ENCODE results near the gene OR2G2. TPM values are rescaled to one million over a fixed set of nuclear protein-coding genes. Genes with fewer than 3 reads are reported as not detected.

The OR2G2 gene
- polyA plus RNA-seq, 1 of the 3 experiments (the other 2 are of a cell fraction), result not detected

GRCh38 chr1:247576514-247576913, 11.6 kb upstream of the OR2G2 start:
- peak; percentile 10 for DNase-seq
- Histone ChIP-seq H3K4me1 (ENCODE audit: control insufficient read depth in 1 of 2, insufficient read depth in 2 of 2, low read depth in 1 of 2, low read length in 1 of 2) (no peaks in the 10 kb centered on the region), H3K4me3 (ENCODE audit: low read depth in 2 of 2, low read length in 1 of 2) (no peak overlapping the region; a peak in 1 of 4 replicates), H3K9me3 (no peaks in the 10 kb centered on the region), H3K27me3 (ENCODE audit: insufficient read depth) (no peaks in the 10 kb centered on the region), H3K4me2 (no peak overlapping the region), H3F3A (replicated peaks; ENCODE audit: insufficient read depth) (no peaks in the 10 kb centered on the region), H3K36me3 (replicated peaks in 1 of 2; ENCODE audit: control insufficient read depth in 1 of 2, insufficient read depth in 2 of 2, low read length in 1 of 2) (no peaks in the 10 kb centered on the region), H4K20me1 (ENCODE audit: insufficient read depth) (no peaks in the 10 kb centered on the region), H2AFZ (ENCODE audit: low read depth) (no peak overlapping the region), H3K79me2 (ENCODE audit: insufficient read depth) (no peaks in the 10 kb centered on the region), H3K9ac (no peak overlapping the region), H3K9me2 (no peaks in the 10 kb centered on the region), H3K27ac (ENCODE audit: low read depth in 2 of 2, low read length in 1 of 2) (no peak overlapping the region)
- TF ChIP-seq TEAD4 (IDR thresholded peaks at IDR 0.05; ENCODE audit: borderline replicate concordance, insufficient read depth) (no peak), RAD21 (IDR thresholded peaks at IDR 0.05; ENCODE audit: low read length) (peak; percentile 52), SMC3 (IDR thresholded peaks at IDR 0.05; ENCODE audit: low read depth, low read length) (peak; percentile 32; the same call in 1 of the 2 replicates), CTCF (IDR thresholded peaks at IDR 0.05) (peak; percentile 73), REST (IDR thresholded peaks at IDR 0.05; ENCODE audit: low read depth, low read length) (no peak)
- WGBS (ENCODE audit: low lambda C conversion rate), result under 1% methylated on average over 3 of the region's 3 CpGs
- ChIA-PET CTCF (interaction anchor here (0.7 to 1.4 kb wide), 3 partner anchors 183 to 187 kb away, joined by 4 read pairs; no protein-coding TSS in a partner anchor), POLR2A (no interaction called here)

- H3F3A ChIP-seq (replicated peaks; ENCODE audit: insufficient read depth), result no peaks in the 10 kb centered on the region
- WGBS (ENCODE audit: low lambda C conversion rate), result 5% methylated on average over 3 of the region's 5 CpGs
- H2AFZ ChIP-seq (ENCODE audit: low read depth), result no peak overlapping the region
- H3K9ac ChIP-seq, result no peak overlapping the region
- no peak for DNase-seq
- H3K9me3 ChIP-seq, result no peaks in the 10 kb centered on the region
- ChIA-PET CTCF (interaction anchor here (1.6 kb wide), 2 partner anchors 12 to 189 kb away, joined by 3 to 4 read pairs; no protein-coding TSS in a partner anchor), POLR2A (no interaction called here)
- H3K79me2 ChIP-seq (ENCODE audit: insufficient read depth), result no peaks in the 10 kb centered on the region
- no peaks in the 10 kb centered on the region; the same call in 1 of the 2 replicates for H3K27me3 ChIP-seq (ENCODE audit: insufficient read depth)
- no peak overlapping the region for H3K4me2 ChIP-seq
- no peak for TF ChIP-seq FOSL2 (IDR thresholded peaks at IDR 0.05; ENCODE audit: borderline replicate concordance, low read depth)
- TF ChIP-seq NFIC (IDR thresholded peaks at IDR 0.05; ENCODE audit: borderline replicate concordance), result no peak
- no peak for TF ChIP-seq NRF1 (IDR thresholded peaks at IDR 0.05; ENCODE audit: low read depth, low read length)
- no peak for TF ChIP-seq TAF1 (IDR thresholded peaks at IDR 0.05; ENCODE audit: borderline replicate concordance, low read depth, low read length)
- TF ChIP-seq ZBTB33 (IDR thresholded peaks at IDR 0.05; ENCODE audit: borderline replicate concordance, low read depth), result no peak
- no peak for TF ChIP-seq ELF1 (IDR thresholded peaks at IDR 0.05)
- no peak for TF ChIP-seq TEAD4 (IDR thresholded peaks at IDR 0.05; ENCODE audit: borderline replicate concordance, insufficient read depth)
- no peaks in the 10 kb centered on the region for H3K4me1 ChIP-seq (ENCODE audit: control insufficient read depth in 1 of 2, insufficient read depth in 2 of 2, low read depth in 1 of 2, low read length in 1 of 2)
- H3K4me3 ChIP-seq (ENCODE audit: low read depth in 2 of 2, low read length in 1 of 2), result no peak overlapping the region
- no peak overlapping the region for H3K27ac ChIP-seq (ENCODE audit: low read depth in 2 of 2, low read length in 1 of 2)
- no peaks in the 10 kb centered on the region for H3K9me2 ChIP-seq
- H3K36me3 ChIP-seq (replicated peaks in 1 of 2; ENCODE audit: control insufficient read depth in 1 of 2, insufficient read depth in 2 of 2, low read length in 1 of 2), result no peaks in the 10 kb centered on the region
- no peaks in the 10 kb centered on the region for H4K20me1 ChIP-seq (ENCODE audit: insufficient read depth)
Measured at GRCh38 chr1:247578946-247579460, 9.2 kb upstream of the OR2G2 start.

All from SK-N-SH (cell line).